DND-41 (cell line): ENCODE measurements around the gene GOLPH3.

Source experiments
- EZH2 ChIP-seq: IDR thresholded peaks from 3 replicates; pipeline ENCODE4 v1.6.1; 2012; ENCODE audit warnings: borderline replicate concordance, low read depth, mild to moderate bottlenecking, moderate library complexity, low read length, inconsistent platforms; ENCODE audit not compliant: severe bottlenecking
- TF ChIP-seq, protein P1 (sequence below): IDR thresholded peaks from 2 replicates; pipeline ENCODE4 v1.5.1; 2012; ENCODE audit warnings: borderline replicate concordance, low read length, moderate library complexity, mild to moderate bottlenecking; ENCODE audit not compliant: poor library complexity, severe bottlenecking; ENCODE audit errors: extremely low read depth

- TF ChIP-seq, protein P1, sequence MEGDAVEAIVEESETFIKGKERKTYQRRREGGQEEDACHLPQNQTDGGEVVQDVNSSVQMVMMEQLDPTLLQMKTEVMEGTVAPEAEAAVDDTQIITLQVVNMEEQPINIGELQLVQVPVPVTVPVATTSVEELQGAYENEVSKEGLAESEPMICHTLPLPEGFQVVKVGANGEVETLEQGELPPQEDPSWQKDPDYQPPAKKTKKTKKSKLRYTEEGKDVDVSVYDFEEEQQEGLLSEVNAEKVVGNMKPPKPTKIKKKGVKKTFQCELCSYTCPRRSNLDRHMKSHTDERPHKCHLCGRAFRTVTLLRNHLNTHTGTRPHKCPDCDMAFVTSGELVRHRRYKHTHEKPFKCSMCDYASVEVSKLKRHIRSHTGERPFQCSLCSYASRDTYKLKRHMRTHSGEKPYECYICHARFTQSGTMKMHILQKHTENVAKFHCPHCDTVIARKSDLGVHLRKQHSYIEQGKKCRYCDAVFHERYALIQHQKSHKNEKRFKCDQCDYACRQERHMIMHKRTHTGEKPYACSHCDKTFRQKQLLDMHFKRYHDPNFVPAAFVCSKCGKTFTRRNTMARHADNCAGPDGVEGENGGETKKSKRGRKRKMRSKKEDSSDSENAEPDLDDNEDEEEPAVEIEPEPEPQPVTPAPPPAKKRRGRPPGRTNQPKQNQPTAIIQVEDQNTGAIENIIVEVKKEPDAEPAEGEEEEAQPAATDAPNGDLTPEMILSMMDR, result no peak
- no peak for TF ChIP-seq EZH2
Observed at GRCh38 chr5:32130865-32131264, 43.3 kb downstream of the GOLPH3 start.
